Hepatocyte (in vitro differentiated cells): ENCODE results near the gene MEG3. TPM values are rescaled to one million over a fixed set of nuclear protein-coding genes. Genes with fewer than 3 reads are reported as not detected.

Experiments
- DNase-seq: peaks from one replicate; pipeline ENCODE4 v3.0.0-alpha.2; 2016; ENCODE audit warnings: low spot score
- H2AFZ ChIP-seq: fragments of 200-600 bp; sonication (generic); 2 replicates; pipeline ENCODE4 v1.6.0; 2016; ENCODE audit warnings: antibody characterized with exemption, mild to moderate bottlenecking
- H3K27ac ChIP-seq: fragments of 200-600 bp; sonication (generic); 2 replicates; pipeline ENCODE4 v1.5.1; 2016; ENCODE audit warnings: mild to moderate bottlenecking
- H3K27me3 ChIP-seq: fragments of 200-600 bp; sonication (generic); 2 replicates; pipeline ENCODE4 v1.6.1; 2016
- H3K36me3 ChIP-seq: fragments of 200-600 bp; sonication (generic); replicated peaks from 2 replicates; pipeline ENCODE4 v1.5.1; 2016; ENCODE audit warnings: low read depth; ENCODE audit not compliant: insufficient read depth
- H3K4me1 ChIP-seq: fragments of 200-600 bp; sonication (generic); 2 replicates; pipeline ENCODE4 v1.5.1; 2016; ENCODE audit warnings: mild to moderate bottlenecking, moderate library complexity; ENCODE audit not compliant: insufficient read depth
- H3K4me2 ChIP-seq: fragments of 200-600 bp; sonication (generic); 2 replicates; pipeline ENCODE4 v1.6.0; 2016
- H3K4me3 ChIP-seq: fragments of 200-600 bp; sonication (generic); 2 replicates; pipeline ENCODE4 v1.5.1; 2016; ENCODE audit warnings: mild to moderate bottlenecking
- H3K79me2 ChIP-seq: fragments of 200-600 bp; sonication (generic); 2 replicates; pipeline ENCODE4 v1.6.0; 2017; ENCODE audit warnings: mild to moderate bottlenecking
- H3K9me2 ChIP-seq: fragments of 200-600 bp; sonication (generic); replicated peaks from 2 replicates; pipeline ENCODE4 v1.6.0; 2017; ENCODE audit warnings: mild to moderate bottlenecking; ENCODE audit not compliant: insufficient read depth
- H3K9me3 ChIP-seq: fragments of 200-600 bp; sonication (generic); 2 replicates; pipeline ENCODE4 v1.5.1; 2016; ENCODE audit warnings: low read depth, mild to moderate bottlenecking
- H4K20me1 ChIP-seq: fragments of 200-600 bp; sonication (generic); 2 replicates; pipeline ENCODE4 v1.6.0; 2016; ENCODE audit warnings: mild to moderate bottlenecking; ENCODE audit not compliant: insufficient read depth, poor library complexity, severe bottlenecking
- CTCF ChIP-seq: fragments of 200-600 bp; sonication (generic); IDR thresholded peaks from 2 replicates; pipeline ENCODE4 v1.5.1; 2016; ENCODE audit warnings: antibody characterized with exemption, mild to moderate bottlenecking; ENCODE audit not compliant: poor library complexity
- EZH2 ChIP-seq: fragments of 200-600 bp; sonication (generic); IDR thresholded peaks from 2 replicates; pipeline ENCODE4 v1.6.1; 2016; ENCODE audit warnings: antibody characterized with exemption, mild to moderate bottlenecking, borderline replicate concordance
- EZH2phosphoT487 ChIP-seq: fragments of 200-600 bp; sonication (generic); IDR thresholded peaks from one replicate; pipeline ENCODE4 v1.6.1; 2018; ENCODE audit warnings: antibody characterized with exemption, mild to moderate bottlenecking, low read depth, moderate library complexity; ENCODE audit not compliant: unreplicated experiment, severe bottlenecking
- WGBS: methylation state at CpG from one replicate; pipeline ENCODE4 v1.1.6; 2016; ENCODE audit warnings: low lambda C conversion rate; ENCODE audit errors: missing lambda C conversion rate; 5-methylcytosine and 5-hydroxymethylcytosine counted together
- polyA plus RNA-seq: library from polyadenylated mRNA; unstranded; fragments of >200 nt; fragmentation: Nextera tagmentation; extraction: Ambion mirVana; gene quantifications from 2 replicates; pipeline ENCODE4 v1.2.1, GENCODE V29; 2016
- total RNA-seq: library from RNA; depleted of rRNA; stranded (reverse); fragments of >200 nt; gene quantifications from 2 replicates; pipeline ENCODE4 v1.2.3, GENCODE V29; 2014

MEG3 gene
- total and polyA plus RNA-seq, 2 experiments from 2014 or later, result not detected

GRCh38 chr14:100882991-100883788 is 57.3 kb downstream of the MEG3 start:
- Histone ChIP-seq H2AFZ (no peak overlapping the region), H3K4me3 (no peak overlapping the region), H3K36me3 (no peaks in the 10 kb centered on the region), H3K4me2 (no peak overlapping the region), H4K20me1 (no peaks in the 10 kb centered on the region), H3K27me3 (no peaks in the 10 kb centered on the region), H3K27ac (no peak overlapping the region), H3K79me2 (no peaks in the 10 kb centered on the region), H3K4me1 (peaks cover 13% of the 10 kb centered on the region), H3K9me2 (no peaks in the 10 kb centered on the region), H3K9me3 (no peaks in the 10 kb centered on the region)
- 97% methylated on average over 46 of the region's 46 CpGs for WGBS
- TF ChIP-seq EZH2 (no peak), EZH2phosphoT487 (no peak), CTCF (no peak)
- DNase-seq, result no peak

- 97% methylated on average over 11 of the region's 11 CpGs for WGBS
- no peaks in the 10 kb centered on the region for H4K20me1 ChIP-seq
- no peak for DNase-seq
Observed at GRCh38 chr14:100883789-100884101, 57.8 kb downstream of the MEG3 start.

GRCh38 chr14:100884456-100884855 is 58.5 kb downstream of the MEG3 start:
- H3K36me3 ChIP-seq, result no peaks in the 10 kb centered on the region
- H3K4me2 ChIP-seq, result no peak overlapping the region
- H4K20me1 ChIP-seq, result no peaks in the 10 kb centered on the region
- H3K27ac ChIP-seq, result no peak overlapping the region
- no peaks in the 10 kb centered on the region for H3K27me3 ChIP-seq
- WGBS, result 94% methylated on average over 13 of the region's 13 CpGs
- no peaks in the 10 kb centered on the region for H3K79me2 ChIP-seq
- H2AFZ ChIP-seq, result no peak overlapping the region
- no peak for DNase-seq
- no peaks in the 10 kb centered on the region for H3K9me3 ChIP-seq
- H3K4me1 ChIP-seq, result peaks cover 26% of the 10 kb centered on the region
- no peak overlapping the region for H3K4me3 ChIP-seq
- no peaks in the 10 kb centered on the region for H3K9me2 ChIP-seq
- TF ChIP-seq EZH2phosphoT487 (no peak), CTCF (no peak), EZH2 (no peak)

More at GRCh38 chr14:100883789-100884101, 57.8 kb downstream of the MEG3 start:
- Histone ChIP-seq H3K9me2 (no peaks in the 10 kb centered on the region), H3K36me3 (no peaks in the 10 kb centered on the region), H3K27ac (no peak overlapping the region), H3K4me1 (peaks cover 19% of the 10 kb centered on the region), H3K4me2 (no peak overlapping the region), H3K27me3 (no peaks in the 10 kb centered on the region), H3K4me3 (no peak overlapping the region), H3K79me2 (no peaks in the 10 kb centered on the region), H3K9me3 (no peaks in the 10 kb centered on the region), H2AFZ (no peak overlapping the region)
- TF ChIP-seq EZH2phosphoT487 (no peak), EZH2 (no peak), CTCF (no peak)
